GF-D8 (cell line): ENCODE measurements around the gene NPHP1.
"Not testable (repeated sequence)": the region's sequence is repeated elsewhere in the genome, so short reads cannot be mapped to it uniquely, and the experiment has no call there.

Experiments used
- DNase-seq: peaks from one replicate; lab custom pipeline; 2025; lab: John Stamatoyannopoulos, UW

NPHP1 gene

GRCh38 chr2:110126906-110127305 lies 77.9 kb downstream of the NPHP1 start:
- no peak for DNase-seq

DNA sequence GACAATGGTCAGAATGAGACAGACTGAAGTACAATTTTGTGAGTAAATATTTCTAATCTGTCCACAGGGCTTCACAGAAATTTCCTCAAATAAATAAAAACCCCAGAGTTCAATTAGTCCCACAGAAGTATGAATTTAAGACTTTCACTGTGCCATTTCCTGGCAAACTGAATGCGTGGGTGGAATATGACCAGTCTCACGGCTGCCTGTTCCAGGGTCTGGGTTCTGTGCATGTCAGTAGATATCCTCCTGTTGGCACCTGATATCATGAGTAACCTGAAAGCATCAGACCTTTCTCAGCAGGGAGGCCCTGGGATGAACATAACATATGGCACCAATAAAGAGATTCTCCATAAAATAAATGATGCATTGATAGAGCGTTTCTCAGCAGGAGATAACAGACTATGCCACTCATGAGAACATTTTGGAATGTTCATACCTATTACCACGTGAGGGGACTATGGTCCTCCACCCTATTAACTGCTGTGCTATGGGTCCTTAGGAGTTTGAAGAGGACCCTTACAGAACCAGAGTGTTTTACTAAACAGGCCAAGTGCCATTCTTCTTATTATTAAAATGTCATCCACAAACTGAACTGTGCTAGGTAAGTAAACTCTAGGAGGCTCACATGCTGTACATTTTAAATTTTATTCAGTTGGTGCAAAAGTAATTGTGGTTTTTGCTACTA lies 78.6 kb downstream of the NPHP1 start:
- no peak for DNase-seq

GRCh38 chr2:110124939-110125691 lies 79.7 kb downstream of the NPHP1 start:
- DNase-seq = no peak

DNA sequence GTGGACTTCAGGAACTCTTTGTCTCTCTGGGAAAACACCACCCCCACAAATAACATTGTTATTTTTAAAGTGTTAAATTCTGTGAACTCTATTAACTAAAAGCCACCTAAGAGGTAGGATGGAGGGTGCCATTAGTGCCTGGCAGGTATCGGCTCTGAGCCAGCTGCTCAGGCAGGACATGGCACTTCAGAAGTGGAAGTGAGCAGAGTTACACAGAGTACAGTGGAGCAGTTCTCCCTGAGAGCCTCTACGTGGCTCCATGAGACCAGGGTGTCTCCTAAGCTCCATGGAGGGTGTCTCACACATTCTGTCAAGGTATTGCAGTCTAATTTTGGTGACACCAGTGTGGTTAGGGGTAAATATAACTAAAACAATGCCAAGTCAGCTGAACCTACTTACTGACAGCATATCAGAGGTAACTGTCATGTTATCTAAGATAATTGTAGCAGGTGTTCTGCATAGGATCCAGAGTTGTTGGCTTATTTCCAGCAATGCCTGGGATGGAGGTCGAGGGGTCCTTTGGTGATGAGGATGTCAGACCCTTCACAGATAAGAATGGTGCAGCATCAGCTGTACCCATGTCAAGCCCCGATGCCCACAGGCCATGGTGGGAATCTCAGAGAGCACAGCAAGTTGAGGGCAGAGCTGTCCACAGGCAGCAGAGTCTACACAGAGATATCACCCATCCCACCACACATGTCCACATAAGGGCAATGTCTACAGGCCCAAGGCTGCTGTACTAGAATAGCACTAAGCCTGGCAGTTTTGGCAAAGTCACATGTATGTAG lies 80.6 kb downstream of the NPHP1 start:
- DNase-seq = no peak

DNA sequence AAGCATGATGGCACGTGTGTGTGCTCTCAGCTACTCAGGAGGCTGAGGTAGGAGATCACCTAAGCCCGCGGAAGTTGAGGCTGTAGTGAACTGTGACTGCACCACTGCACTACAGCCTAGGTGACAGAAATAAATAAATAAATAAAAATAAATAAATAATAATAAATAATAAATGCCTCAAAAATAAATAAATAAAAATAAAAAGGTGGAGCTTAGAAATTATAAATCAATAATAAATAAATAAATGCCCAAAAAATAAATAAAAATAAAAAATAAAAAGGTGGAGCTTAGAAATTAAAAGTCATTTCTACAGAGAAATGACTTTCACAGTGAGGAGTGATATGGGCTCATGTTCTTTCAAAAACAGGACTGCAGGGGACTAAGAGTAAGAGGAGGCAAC lies 83.2 kb downstream of the NPHP1 start:
- DNase-seq = no peak

GRCh38 chr2:110121052-110121334 lies 83.8 kb downstream of the NPHP1 start:
- no peak for DNase-seq

DNA sequence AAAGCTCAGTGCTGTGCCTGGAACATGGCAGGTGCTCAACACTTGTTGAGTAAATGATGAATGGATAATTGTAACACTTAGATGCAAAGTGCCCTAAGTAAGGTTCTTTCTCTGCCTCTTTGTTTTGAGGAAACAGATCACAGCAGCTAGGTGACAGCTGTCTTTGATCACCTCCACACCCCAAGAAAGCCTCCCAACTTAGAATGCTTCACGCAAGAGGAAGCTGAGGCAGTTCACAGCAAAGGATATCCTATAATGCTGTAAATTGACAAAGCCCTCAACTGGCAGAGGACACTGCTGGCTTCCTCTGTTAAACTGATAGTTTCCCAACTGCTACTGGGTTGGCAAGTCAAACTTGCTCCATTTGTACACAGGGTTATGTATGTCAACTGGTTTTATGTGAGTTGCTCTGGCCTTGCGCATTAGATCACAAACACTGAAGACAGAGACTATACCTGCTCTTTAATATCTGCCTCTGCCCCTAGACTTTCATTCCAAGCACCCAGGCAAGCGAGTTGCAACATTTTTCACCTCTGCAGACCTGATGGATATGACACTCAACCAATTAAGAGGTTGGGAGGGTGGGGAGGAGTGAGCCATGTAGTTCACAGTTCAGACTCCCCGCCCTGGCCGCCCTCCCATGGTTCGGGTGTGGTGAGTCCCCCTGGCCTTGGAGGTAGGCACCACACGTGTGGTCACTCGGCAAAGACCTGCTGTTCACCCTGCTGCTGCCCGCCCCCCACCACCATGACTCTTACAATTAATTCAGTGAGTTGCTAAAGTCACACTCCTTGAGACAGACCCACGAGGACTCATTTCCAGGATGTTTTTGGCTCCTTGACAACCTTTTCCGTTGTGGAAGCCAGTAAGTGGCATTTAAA lies 84.4 kb downstream of the NPHP1 start:
- no peak for DNase-seq

DNA sequence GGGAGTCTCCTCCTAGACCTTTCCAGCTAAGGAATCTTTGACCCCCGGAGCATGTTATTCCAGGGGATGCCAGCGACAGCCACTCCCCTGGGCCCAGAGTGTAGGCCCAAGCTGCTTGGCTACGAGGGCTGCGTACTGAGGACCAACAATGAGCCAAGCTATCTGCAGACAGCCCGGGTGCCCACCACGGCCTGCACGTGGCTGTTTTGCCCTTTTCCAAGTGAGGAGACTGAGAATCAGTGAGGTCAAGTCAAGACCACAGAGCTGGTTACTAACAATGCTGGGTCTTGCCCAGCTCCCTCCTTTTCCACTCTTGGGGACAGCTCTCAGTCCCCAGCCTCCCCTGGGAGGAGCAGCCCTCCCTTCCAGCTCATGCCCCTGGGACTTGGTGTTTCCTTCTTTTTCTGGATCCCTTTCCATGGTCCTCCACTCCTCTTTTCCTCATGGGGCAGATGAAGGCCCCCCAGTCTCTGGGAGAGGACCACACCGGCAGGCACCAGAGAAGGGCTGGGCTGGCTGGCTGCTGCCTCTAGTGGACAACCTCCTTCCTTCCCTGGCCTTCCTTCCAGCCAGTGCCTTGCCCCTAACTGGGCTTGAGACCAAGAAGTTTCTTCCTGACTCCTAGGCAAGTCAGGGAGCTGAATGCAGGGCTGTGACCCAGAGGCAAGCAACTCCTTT lies 88.6 kb downstream of the NPHP1 start:
- no peak for DNase-seq

- DNase-seq = no peak
Measured at GRCh38 chr2:110115291-110116032, 89.4 kb downstream of the NPHP1 start, which contains the start of gene MALL. TSS of gene MALL (minus strand) at chr2:110115822. CDS start at chr2:110115792, 30 bp downstream.

- no peak for DNase-seq
Measured at GRCh38 chr2:110114831-110115255, 90.0 kb downstream of the NPHP1 start.

- no peak for DNase-seq
Measured at GRCh38 chr2:110113961-110114591, 90.7 kb downstream of the NPHP1 start.

DNA sequence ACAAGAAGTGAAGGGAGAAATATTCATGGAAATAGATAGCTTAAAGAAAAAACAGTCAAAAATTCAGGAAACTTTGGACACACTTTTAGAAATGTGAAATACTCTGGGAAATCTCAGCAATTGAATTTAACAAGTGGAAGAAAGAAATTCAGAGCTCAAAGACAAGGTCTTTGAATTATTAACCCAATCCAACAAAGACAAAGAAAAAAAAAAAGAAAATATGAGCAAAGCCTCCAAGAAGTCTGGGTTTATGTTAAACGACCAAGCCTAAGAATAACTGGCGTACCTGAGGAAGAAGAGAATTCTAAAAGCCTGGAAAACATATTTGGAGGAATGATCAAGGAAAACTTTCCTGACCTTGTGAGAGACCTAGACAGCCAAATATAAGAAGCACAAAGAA lies 96.5 kb downstream of the NPHP1 start:
- not testable (repeated sequence) for DNase-seq

GRCh38 chr2:110107092-110108079 lies 97.4 kb downstream of the NPHP1 start:
- DNase-seq = no peak

DNA sequence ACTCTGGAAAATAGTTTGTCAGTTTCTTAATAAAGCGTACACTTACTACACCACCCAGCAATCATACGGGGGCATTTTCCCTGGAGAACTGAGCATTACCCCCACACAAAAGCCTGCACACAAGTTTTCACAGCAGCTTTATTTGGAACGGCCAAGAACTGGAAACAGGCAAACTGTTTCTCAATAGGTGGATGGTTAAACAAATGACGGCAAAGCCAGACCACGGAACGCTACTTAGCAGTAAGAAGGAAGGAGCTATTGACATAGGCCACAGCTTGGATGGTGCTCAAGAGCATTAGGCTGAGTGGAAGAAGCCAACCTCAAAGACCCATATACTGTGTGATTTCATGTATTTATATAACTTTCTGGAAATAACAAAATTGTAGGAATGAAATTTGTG lies 98.2 kb downstream of the NPHP1 start:
- DNase-seq = no peak

DNA sequence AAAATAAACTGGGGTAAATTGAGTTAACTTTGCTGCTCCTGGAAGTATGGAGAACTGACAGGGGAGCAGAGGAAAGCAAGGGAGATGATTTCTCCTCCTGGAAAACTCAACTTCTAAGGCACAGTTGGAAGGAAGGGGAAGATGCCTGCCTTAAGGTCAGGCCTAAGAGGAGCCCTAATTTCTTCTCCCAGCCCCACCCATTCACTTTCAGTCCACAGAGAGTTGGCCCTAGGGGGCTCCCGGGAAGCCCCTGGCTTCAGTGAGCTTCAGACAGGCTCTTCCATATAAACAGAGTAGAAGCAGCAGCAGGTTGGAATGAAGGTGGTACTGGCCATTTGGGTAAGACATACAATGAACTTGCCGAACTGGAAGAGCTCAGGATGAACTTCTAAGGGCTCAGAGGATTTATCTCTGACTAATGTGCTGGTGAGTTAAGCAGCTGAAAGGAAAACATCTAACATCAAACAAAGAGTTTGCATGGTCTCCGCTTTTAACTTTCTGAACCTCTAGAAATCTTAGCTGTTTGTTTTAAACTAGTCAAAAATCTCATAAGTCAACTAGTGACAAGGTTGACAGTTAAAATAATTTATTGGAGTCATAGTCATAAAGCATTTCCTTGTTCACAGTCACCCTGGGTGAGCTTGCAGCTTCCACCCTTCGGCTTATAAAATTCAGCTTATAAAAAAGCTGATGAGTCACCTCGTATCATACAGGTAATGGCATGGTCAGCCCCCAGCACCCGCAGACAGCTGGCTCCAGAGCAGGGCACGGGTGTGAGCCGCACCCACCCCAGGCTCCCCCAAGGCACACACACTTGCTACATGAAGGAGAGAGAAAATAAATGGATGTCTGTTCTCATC lies 99.0 kb downstream of the NPHP1 start:
- DNase-seq = no peak

DNA sequence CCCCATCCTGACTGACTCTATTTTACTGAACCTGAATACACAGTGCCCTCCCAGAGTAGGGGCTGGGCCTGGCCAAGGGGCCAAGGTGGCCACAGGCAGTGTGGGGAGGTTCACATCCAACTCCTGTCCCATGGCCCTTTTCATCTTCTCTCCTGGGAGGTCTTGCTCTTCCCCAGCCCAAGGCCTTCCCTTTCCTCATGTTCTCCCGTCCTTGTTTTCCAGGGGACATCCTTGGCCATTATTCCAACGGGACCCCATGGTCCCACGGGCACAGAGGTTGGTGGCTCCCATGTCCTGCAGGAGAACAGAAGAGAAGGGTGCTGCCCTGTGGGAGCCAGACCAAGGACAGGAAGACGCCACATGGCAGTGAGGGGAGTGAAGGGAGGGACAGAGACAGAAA lies 99.6 kb downstream of the NPHP1 start:
- no peak for DNase-seq

- DNase-seq = no peak
Measured at GRCh38 chr2:110104025-110104771, 100.6 kb downstream of the NPHP1 start.
